GM21619 (cell line): ENCODE results near the gene TNNI2.
"Not testable (repeated sequence)": the region's sequence is repeated elsewhere in the genome, so short reads cannot be mapped to it uniquely, and the experiment has no call there.

Experiments used
- ATAC-seq: cut with Tn5 transposase; IDR thresholded peaks from one replicate; pipeline ENCODE4 v1.9.1; 2021; ENCODE audit not compliant: unreplicated experiment

TNNI2 gene

GRCh38 chr11:1838426-1839144 lies at the start of gene TNNI2:
Gene TNNI2 (plus strand): TSS chr11:1838981. CDS start chr11:1839697, 716 bp downstream.
- no peak for ATAC-seq

- ATAC-seq: no peak
These were observed 46.9 kb upstream of the TNNI2 start for GRCh38 chr11:1791912-1792311.

- no peak for ATAC-seq
These were observed 46.3 kb upstream of the TNNI2 start for GRCh38 chr11:1792461-1792860.

GRCh38 chr11:1793081-1793480 lies 45.7 kb upstream of the TNNI2 start:
- ATAC-seq: no peak

- no peak for ATAC-seq
These were observed 42.3 kb upstream of the TNNI2 start for GRCh38 chr11:1796413-1797011.

GRCh38 chr11:1797391-1798125 lies 41.2 kb upstream of the TNNI2 start:
- no peak for ATAC-seq

- no peak for ATAC-seq
These were observed 35.5 kb upstream of the TNNI2 start for GRCh38 chr11:1803246-1803645.

- ATAC-seq: not testable (repeated sequence)
These were observed 34.8 kb upstream of the TNNI2 start for GRCh38 chr11:1803835-1804519.

- ATAC-seq: no peak
These were observed 33.3 kb upstream of the TNNI2 start for GRCh38 chr11:1805525-1805924.

- no peak for ATAC-seq
These were observed 31.4 kb upstream of the TNNI2 start for GRCh38 chr11:1807264-1807995.

- no peak for ATAC-seq
These were observed 28.0 kb upstream of the TNNI2 start for GRCh38 chr11:1810761-1811160.

GRCh38 chr11:1812274-1812673 lies 26.5 kb upstream of the TNNI2 start:
- ATAC-seq: no peak

GRCh38 chr11:1812801-1813200 lies 26.0 kb upstream of the TNNI2 start:
- ATAC-seq: no peak

GRCh38 chr11:1813356-1813755 lies 25.4 kb upstream of the TNNI2 start:
- not testable (repeated sequence) for ATAC-seq

- ATAC-seq: no peak
These were observed 24.1 kb upstream of the TNNI2 start for GRCh38 chr11:1814691-1815090.

GRCh38 chr11:1815311-1815710 lies 23.5 kb upstream of the TNNI2 start:
- ATAC-seq: no peak

GRCh38 chr11:1815751-1816150 lies 23.0 kb upstream of the TNNI2 start:
- no peak for ATAC-seq

GRCh38 chr11:1817000-1817399 lies 21.8 kb upstream of the TNNI2 start:
- no peak for ATAC-seq

GRCh38 chr11:1817511-1817910 lies 21.3 kb upstream of the TNNI2 start:
- no peak for ATAC-seq

- no peak for ATAC-seq
These were observed 19.7 kb upstream of the TNNI2 start for GRCh38 chr11:1819074-1819473.
